IMR-90 (cell line): Measurements from ENCODE around the gene NF1. TPM values are rescaled to one million over a fixed set of nuclear protein-coding genes. Genes with fewer than 3 reads are reported as not detected.

Experiments used
- ATAC-seq: fragments of 200-7000 bp; cut with Tn5 transposase; 2 replicates; pipeline ENCODE4 v1.9.1; 2020; ENCODE audit warnings: low read depth, mild to moderate bottlenecking, moderate library complexity
- BruUV-seq: library from RNA; stranded (reverse); fragments of 400-500 nt; replicated peaks from 2 replicates; lab custom pipeline; 2021; lab: Mats Ljungman, UMichigan
- CTCF ChIA-PET: fragments of 300-600 bp; formaldehyde crosslinking; extraction: SDS; loops from one replicate; lab custom pipeline; 2021; ENCODE audit warnings: antibody characterized with exemption; lab: Yijun Ruan, JAX
- POLR2A ChIA-PET: fragments of 300-600 bp; sonication (Branson Sonifier 250); formaldehyde crosslinking; loops from one replicate; lab custom pipeline; 2022; ENCODE audit warnings: antibody characterized with exemption; ENCODE audit not compliant: unreplicated experiment; lab: Charles Lee
- DNase-seq: peaks from one replicate; pipeline ENCODE4 v3.0.0; 2013
- H2AFZ ChIP-seq: replicated peaks from 2 replicates; pipeline ENCODE3; 2013; ENCODE audit warnings: low read length, mild to moderate bottlenecking; ENCODE audit not compliant: poor library complexity
- H2AK5ac ChIP-seq: 2 replicates; pipeline ENCODE4 v1.6.1; 2013; ENCODE audit warnings: low read depth, low read length, inconsistent platforms
- H2AK9ac ChIP-seq: replicated peaks from 2 replicates; pipeline ENCODE3; 2013; ENCODE audit warnings: mild to moderate bottlenecking, low read depth, low read length, moderate library complexity; ENCODE audit not compliant: poor library complexity
- H2BK120ac ChIP-seq: 2 replicates; pipeline ENCODE4 v1.6.1; 2013; ENCODE audit warnings: low read depth, low read length, inconsistent platforms
- H2BK15ac ChIP-seq: 3 replicates; pipeline ENCODE4 v1.6.1; 2013; ENCODE audit warnings: low read depth, low read length, inconsistent platforms
- H2BK20ac ChIP-seq: 2 replicates; pipeline ENCODE4 v1.6.1; 2013; ENCODE audit warnings: low read depth, mild to moderate bottlenecking, inconsistent platforms, low read length, moderate library complexity
- H2BK5ac ChIP-seq: 2 replicates; pipeline ENCODE4 v1.6.1; 2013; ENCODE audit warnings: mild to moderate bottlenecking, low read depth, low read length, inconsistent platforms; ENCODE audit not compliant: poor library complexity, severe bottlenecking
- H3K14ac ChIP-seq: replicated peaks from 2 replicates; pipeline ENCODE4 v1.6.1; 2013; ENCODE audit warnings: low read depth, low read length, inconsistent platforms
- H3K18ac ChIP-seq: 2 replicates; pipeline ENCODE4 v1.6.1; 2013; ENCODE audit warnings: low read depth, low read length, control low read depth
- H3K23ac ChIP-seq: 2 replicates; pipeline ENCODE4 v1.6.1; 2013; ENCODE audit warnings: low read depth, low read length, inconsistent platforms
- H3K27ac ChIP-seq: 2 replicates; pipeline ENCODE4 v1.5.1; 2013; ENCODE audit warnings: mild to moderate bottlenecking, control low read depth, low read length; ENCODE audit not compliant: insufficient read depth
- H3K27me3 ChIP-seq: 2 replicates; pipeline ENCODE4 v1.6.1; 2013; ENCODE audit warnings: low read length; ENCODE audit not compliant: control insufficient read depth, insufficient read depth
- H3K36me3 ChIP-seq: 2 replicates; pipeline ENCODE4 v1.6.1; 2013; ENCODE audit warnings: low read length, mixed read lengths; ENCODE audit not compliant: control insufficient read depth, insufficient read depth
- H3K4ac ChIP-seq: 2 replicates; pipeline ENCODE4 v1.6.1; 2013; ENCODE audit warnings: low read depth, low read length, inconsistent platforms
- H3K4me1 ChIP-seq: 2 replicates; pipeline ENCODE4 v1.6.1; 2013; ENCODE audit warnings: low read length, mixed read lengths; ENCODE audit not compliant: control insufficient read depth, insufficient read depth
- H3K4me2 ChIP-seq: 2 replicates; pipeline ENCODE4 v1.6.1; 2013; ENCODE audit warnings: low read depth, mild to moderate bottlenecking, control low read depth, low read length, moderate library complexity
- H3K4me3 ChIP-seq: 2 replicates; pipeline ENCODE4 v1.5.1; 2013; ENCODE audit warnings: low read depth, mild to moderate bottlenecking, control low read depth, low read length, moderate library complexity; ENCODE audit not compliant: insufficient read depth
- H3K56ac ChIP-seq: 2 replicates; pipeline ENCODE4 v1.6.1; 2013; ENCODE audit warnings: low read length, inconsistent platforms; ENCODE audit not compliant: insufficient read depth; ENCODE audit errors: extremely low read depth
- H3K79me1 ChIP-seq, 2 experiments: 2 replicates each; pipeline ENCODE4 v1.6.1; 2013; ENCODE audit warnings: low read length in 2 of 2, inconsistent platforms in 1 of 2, low read depth in 1 of 2
- H3K9ac ChIP-seq: 2 replicates; pipeline ENCODE4 v1.6.1; 2013; ENCODE audit warnings: low read depth, low read length, control low read depth
- H3K9me1 ChIP-seq: 2 replicates; pipeline ENCODE4 v1.6.1; 2013; ENCODE audit warnings: low read length, inconsistent platforms; ENCODE audit not compliant: insufficient read depth
- H3K9me3 ChIP-seq: 2 replicates; pipeline ENCODE4 v1.6.1; 2013; ENCODE audit warnings: low read length; ENCODE audit not compliant: control insufficient read depth, insufficient read depth
- H4K20me1 ChIP-seq: 2 replicates; pipeline ENCODE4 v1.6.1; 2013; ENCODE audit warnings: low read length, inconsistent platforms; ENCODE audit not compliant: insufficient read depth
- H4K5ac ChIP-seq: 2 replicates; pipeline ENCODE4 v1.6.1; 2013; ENCODE audit warnings: mild to moderate bottlenecking, low read depth, low read length, control low read depth
- H4K8ac ChIP-seq, 2 experiments: 2 replicates each; pipeline ENCODE4 v1.6.1; 2013; ENCODE audit warnings: low read depth in 2 of 2, low read length in 2 of 2, control low read depth in 1 of 2, inconsistent platforms in 1 of 2
- H4K91ac ChIP-seq: 2 replicates; pipeline ENCODE4 v1.6.1; 2013; ENCODE audit warnings: low read depth, low read length, inconsistent platforms; ENCODE audit not compliant: insufficient read depth
- CHD1 ChIP-seq: IDR thresholded peaks from 2 replicates; pipeline ENCODE4 v1.6.1; 2012; ENCODE audit warnings: low read depth, low read length, improper control_type of control experiment
- MAZ ChIP-seq: IDR thresholded peaks from 2 replicates; pipeline ENCODE4 v1.6.1; 2012; ENCODE audit warnings: low read depth, mild to moderate bottlenecking, low read length, improper control_type of control experiment, moderate library complexity, borderline replicate concordance
- MXI1 ChIP-seq: IDR thresholded peaks from 2 replicates; pipeline ENCODE4 v1.6.1; 2012; ENCODE audit warnings: low read depth, mild to moderate bottlenecking, low read length, moderate library complexity, borderline replicate concordance
- POLR2A ChIP-seq: IDR thresholded peaks from 2 replicates; pipeline ENCODE4 v1.6.1; 2012; ENCODE audit warnings: mild to moderate bottlenecking, low read depth, low read length
- RCOR1 ChIP-seq: IDR thresholded peaks from 2 replicates; pipeline ENCODE4 v1.6.1; 2012; ENCODE audit warnings: mild to moderate bottlenecking, low read length, improper control_type of control experiment; ENCODE audit not compliant: insufficient replicate concordance
- SMC3 ChIP-seq: fragments of 150-350 bp; IDR thresholded peaks from 2 replicates; pipeline ENCODE4 v1.6.1; 2016; ENCODE audit warnings: low read depth, mild to moderate bottlenecking, antibody characterized with exemption, low read length, moderate library complexity
- WGBS, 2 experiments: methylation state at CpG; one replicate each; pipeline versions ENCODE4 v1.1.5 to v1.1.7; 2013; ENCODE audit warnings: missing lambda C conversion rate in 2 of 2; ENCODE audit not compliant: insufficient read length in 1 of 2; ENCODE audit errors: extremely low coverage in 2 of 2; 5-methylcytosine and 5-hydroxymethylcytosine counted together
- dilution Hi-C: fragments of 300-500 bp; cut with HindIII; formaldehyde crosslinking; loops from one replicate; pipeline ENCODE4 v1.14.3; 2018; ENCODE audit warnings: low sequenced_read_pairs; ENCODE audit not compliant: unreplicated experiment
- in situ Hi-C: fragments of 300-500 bp; cut with MboI; formaldehyde crosslinking; loops from 3 replicates; pipeline ENCODE4 v1.14.3; 2019; ENCODE audit warnings: low sequenced_read_pairs, inconsistent platforms, mixed read lengths
- intact Hi-C: fragments of 100-400 bp; cut with micrococcal nuclease; formaldehyde crosslinking; loops from 2 replicates; pipeline ENCODE4 v1.10.0; 2022
- polyA plus RNA-seq, 3 experiments: library from polyadenylated mRNA; depleted of rRNA; stranded (reverse); fragments of >200 nt; gene quantifications; 2 replicates each; pipeline ENCODE4 v1.2.3, GENCODE V29; 2012; ENCODE audit warnings: low replicate concordance in 1 of 3
- total RNA-seq: library from RNA; depleted of rRNA; stranded (reverse); fragments of >200 nt; gene quantifications from 2 replicates; pipeline ENCODE4 v1.2.3, GENCODE V29; 2012
- TF ChIP-seq, protein P1 (sequence below): fragments of 150-350 bp; IDR thresholded peaks from 2 replicates; pipeline ENCODE4 v1.6.1; 2016; ENCODE audit warnings: low read depth, mild to moderate bottlenecking, low read length, moderate library complexity, borderline replicate concordance

The NF1 gene
- total and polyA plus RNA-seq, 2 of the 4 experiments (the other 2 are of a cell fraction), result 17.9 to 48.6 TPM

GRCh38 chr17:31061678-31062077 lies 33.1 kb upstream of the NF1 start:
- no peak overlapping the region for H3K4me2 ChIP-seq
- H4K91ac ChIP-seq, result no peak overlapping the region
- no peak overlapping the region for H2BK120ac ChIP-seq
- intact Hi-C loops (no loop called here), dilution Hi-C loops (no loop called here), in situ Hi-C loops (no loop called here)
- H2AK5ac ChIP-seq, result no peak overlapping the region
- no peak overlapping the region for H2AK9ac ChIP-seq
- no peak overlapping the region for H3K18ac ChIP-seq
- H3K23ac ChIP-seq, result no peak overlapping the region
- H2BK15ac ChIP-seq, result no peak overlapping the region
- H4K5ac ChIP-seq, result no peak overlapping the region
- H4K20me1 ChIP-seq, result no peaks in the 10 kb centered on the region
- no peaks in the 10 kb centered on the region for H3K79me1 ChIP-seq
- H3K4ac ChIP-seq, result no peak overlapping the region
- ATAC-seq (no peak), DNase-seq (no peak)
- H2BK5ac ChIP-seq, result no peak overlapping the region
- peak overlapping the region; percentile 26 for H2AFZ ChIP-seq
- no peak overlapping the region for H3K27ac ChIP-seq
- H3K4me3 ChIP-seq, result no peak overlapping the region
- H2BK20ac ChIP-seq, result no peak overlapping the region
- WGBS, 2 experiments, result 100% methylated on average over 2 of the region's 3 CpGs; no CpG with 5 or more reads in 1 of the 2 experiments
- H3K56ac ChIP-seq, result no peak overlapping the region
- H3K27me3 ChIP-seq, result no peaks in the 10 kb centered on the region
- no peaks in the 10 kb centered on the region for H3K9me3 ChIP-seq
- H3K4me1 ChIP-seq, result no peaks in the 10 kb centered on the region
- H3K14ac ChIP-seq, result no peak overlapping the region
- ChIA-PET POLR2A (interaction anchor here (0.7 kb wide), 1 partner anchor 12 kb away, joined by 3 read pairs; no protein-coding TSS in a partner anchor), CTCF (interaction anchor here (1.5 kb wide), 1 partner anchor 14 kb away, joined by 3 read pairs; no protein-coding TSS in a partner anchor)
- BruUV-seq, result no TSS peak
- no peak overlapping the region for H4K8ac ChIP-seq
- TF ChIP-seq MXI1 (no peak), MAZ (no peak), POLR2A (no peak), CHD1 (no peak), SMC3 (no peak), RCOR1 (no peak)
- TF ChIP-seq, protein P1, sequence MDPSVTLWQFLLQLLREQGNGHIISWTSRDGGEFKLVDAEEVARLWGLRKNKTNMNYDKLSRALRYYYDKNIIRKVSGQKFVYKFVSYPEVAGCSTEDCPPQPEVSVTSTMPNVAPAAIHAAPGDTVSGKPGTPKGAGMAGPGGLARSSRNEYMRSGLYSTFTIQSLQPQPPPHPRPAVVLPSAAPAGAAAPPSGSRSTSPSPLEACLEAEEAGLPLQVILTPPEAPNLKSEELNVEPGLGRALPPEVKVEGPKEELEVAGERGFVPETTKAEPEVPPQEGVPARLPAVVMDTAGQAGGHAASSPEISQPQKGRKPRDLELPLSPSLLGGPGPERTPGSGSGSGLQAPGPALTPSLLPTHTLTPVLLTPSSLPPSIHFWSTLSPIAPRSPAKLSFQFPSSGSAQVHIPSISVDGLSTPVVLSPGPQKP, result no peak
- no peak overlapping the region for H3K9ac ChIP-seq
- no peaks in the 10 kb centered on the region for H3K36me3 ChIP-seq
- no peaks in the 10 kb centered on the region for H3K9me1 ChIP-seq
